HG02938 (cell line): Measurements from ENCODE around the gene ZNF280A.
"Not testable (repeated sequence)": the region's sequence is repeated elsewhere in the genome, so short reads cannot be mapped to it uniquely, and the experiment has no call there.

Source experiments
- ATAC-seq: cut with Tn5 transposase; IDR thresholded peaks from one replicate; pipeline ENCODE4 v1.9.1; 2021; ENCODE audit warnings: mild to moderate bottlenecking, moderate library complexity; ENCODE audit not compliant: unreplicated experiment

Gene ZNF280A

GRCh38 chr22:22545084-22545483 lies 25.0 kb upstream of the ZNF280A start:
- ATAC-seq = no peak

DNA sequence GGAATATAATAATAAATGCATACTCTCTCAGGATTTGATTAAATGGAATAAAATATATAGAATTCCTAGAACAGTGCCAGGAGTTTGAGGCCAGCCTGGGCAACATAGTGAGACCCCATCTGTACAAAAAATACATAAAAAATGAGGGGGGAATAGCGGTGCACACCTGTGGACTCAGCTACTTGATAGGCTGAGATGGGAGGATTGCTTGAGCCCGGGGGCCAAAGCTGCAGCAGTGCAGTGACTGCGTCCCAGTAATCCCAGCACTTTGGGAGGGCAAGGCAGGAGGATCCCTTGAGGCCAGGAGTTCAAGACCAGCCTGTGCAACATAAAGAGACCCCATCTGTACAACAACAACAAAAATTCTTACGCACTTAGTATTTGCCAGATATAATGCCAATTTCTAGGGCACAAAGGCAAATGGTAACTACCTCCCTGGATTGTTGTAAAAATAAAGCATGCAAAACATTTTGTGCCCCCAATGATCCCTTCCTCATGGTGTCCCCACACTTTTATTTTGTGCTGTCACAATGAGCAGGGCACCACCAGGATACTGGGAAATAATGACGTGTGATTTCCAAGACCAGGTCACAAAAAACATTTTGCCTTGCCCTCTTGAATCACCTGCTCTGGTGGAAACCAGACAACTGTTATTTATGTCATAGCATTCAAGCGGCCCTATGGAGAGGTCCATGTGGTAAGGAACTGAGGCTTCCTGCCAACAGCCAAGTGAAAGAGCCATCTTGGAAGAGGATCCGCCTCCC lies 18.3 kb upstream of the ZNF280A start:
- no peak for ATAC-seq

DNA sequence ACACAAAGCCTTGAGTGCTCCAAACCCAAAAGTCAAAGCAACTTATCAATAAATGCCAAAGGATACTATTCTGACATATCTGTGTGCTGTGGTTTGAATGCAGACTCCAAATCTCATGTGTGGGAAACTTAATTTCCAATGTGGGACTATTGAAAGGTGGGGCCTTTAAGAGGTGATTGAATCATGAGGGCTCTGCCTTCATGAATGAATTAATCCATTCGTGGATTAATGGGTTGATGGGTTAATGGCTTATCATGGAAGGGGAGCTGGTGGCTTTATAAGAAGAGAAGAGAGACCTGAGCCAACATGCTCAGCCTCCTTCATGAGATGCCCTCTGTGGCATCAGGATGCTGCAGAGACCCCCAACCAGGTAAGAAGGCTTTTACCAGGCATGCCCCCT lies 16.8 kb upstream of the ZNF280A start:
- no peak for ATAC-seq

GRCh38 chr22:22536515-22536914 lies 16.4 kb upstream of the ZNF280A start:
- no peak for ATAC-seq

DNA sequence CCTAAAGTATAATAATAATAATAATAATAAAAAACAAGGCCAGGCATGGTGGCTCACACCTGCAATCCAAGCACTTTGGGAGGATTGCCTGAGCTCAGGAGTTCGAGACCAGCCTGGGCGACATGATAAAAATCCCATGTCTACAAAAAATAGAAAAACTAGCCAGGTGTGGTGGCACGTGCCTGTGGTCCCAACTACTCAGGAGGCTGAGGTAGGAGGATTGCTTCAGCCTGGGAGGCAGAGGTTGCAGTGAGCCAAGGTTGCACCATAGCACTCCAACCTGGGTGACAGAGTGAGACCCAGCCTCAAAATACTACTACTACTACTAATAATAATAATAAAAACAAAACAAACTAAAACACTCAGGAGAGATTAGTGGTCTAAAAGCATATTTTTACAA lies 15.6 kb upstream of the ZNF280A start:
- no peak for ATAC-seq

GRCh38 chr22:22534604-22535415 lies 14.7 kb upstream of the ZNF280A start:
- ATAC-seq = no peak

- ATAC-seq = no peak
Measured at GRCh38 chr22:22533863-22534262, 13.8 kb upstream of the ZNF280A start.

DNA sequence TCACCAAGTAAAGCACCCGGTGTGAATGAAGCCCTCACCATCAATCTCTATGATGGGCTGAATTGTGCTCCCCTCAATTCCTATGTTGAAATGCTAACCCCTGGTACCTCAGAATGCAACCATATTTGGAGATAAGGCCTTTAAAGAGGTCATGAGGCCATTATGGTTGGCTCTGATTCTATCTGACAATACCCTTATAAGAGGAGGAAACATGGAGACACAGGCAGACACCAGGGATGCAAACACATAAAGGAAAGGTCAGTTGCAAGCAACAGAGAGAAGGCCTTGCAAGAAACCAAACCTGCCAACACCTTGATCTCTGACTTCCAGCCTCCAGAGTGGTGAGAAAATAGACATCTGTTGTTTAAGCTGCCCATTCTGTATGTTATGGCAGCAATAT lies 13.3 kb upstream of the ZNF280A start:
- no peak for ATAC-seq

DNA sequence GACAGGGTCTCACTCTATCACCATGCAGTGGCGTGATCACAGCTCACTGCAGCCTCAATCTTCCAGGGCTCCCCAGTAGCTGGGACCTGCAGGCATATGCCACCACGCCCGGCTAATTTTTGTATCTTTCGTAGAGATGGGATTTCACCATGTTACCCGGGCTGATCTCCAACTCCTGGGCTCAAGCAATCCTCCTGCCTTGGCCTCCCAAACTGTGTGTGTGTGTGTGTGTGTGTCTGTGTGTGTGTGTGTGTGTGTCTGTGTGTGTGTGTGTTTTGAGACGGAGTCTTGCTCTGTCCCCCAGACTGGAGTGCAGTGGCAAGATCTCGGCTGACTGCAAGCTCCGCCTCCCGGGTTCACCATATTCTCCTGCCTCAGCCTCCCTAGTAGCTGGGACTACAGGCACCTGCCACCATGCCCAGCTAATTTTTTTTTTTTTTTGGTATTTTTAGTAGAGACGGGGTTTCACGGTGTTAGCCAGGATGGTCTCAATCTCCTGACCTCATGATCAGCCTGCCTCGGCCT lies 12.5 kb upstream of the ZNF280A start:
- ATAC-seq = not testable (repeated sequence)

DNA sequence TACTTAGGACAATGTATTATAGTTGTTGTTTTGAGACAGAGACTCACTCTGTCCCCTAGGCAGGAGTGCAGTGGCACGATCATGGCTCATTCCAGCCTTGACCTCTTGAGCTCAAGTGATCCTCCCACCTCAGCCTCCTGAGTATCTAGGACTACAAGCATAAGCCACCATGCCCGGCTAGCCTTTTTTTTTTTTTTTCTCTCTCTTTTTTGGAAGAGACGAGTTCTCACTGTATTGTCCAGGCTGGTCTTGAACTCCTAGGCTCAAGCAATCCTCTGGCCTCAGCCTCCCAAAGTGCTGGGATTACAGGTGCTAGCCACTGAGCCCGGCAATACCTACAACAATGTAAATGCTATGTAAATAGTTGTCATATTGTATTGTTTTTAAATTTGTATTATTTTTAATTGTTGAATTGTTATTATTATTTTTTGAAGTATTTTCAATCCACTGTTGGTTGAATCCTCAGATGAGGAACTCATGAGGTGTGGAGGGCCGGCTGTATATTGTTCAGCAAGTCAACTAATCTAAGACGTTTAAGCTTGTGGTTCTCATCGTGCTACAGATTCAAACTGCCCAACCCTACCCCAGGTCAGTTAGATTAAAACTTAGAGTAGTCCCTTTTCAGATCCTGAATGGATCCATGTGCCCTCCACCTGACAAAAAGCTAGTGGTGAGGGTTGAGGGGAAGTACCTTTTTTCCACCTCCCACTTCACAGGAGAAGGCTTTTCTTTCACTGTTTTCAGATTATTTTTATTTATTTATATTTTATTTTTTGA lies 11.9 kb upstream of the ZNF280A start:
- no peak for ATAC-seq

GRCh38 chr22:22528780-22529179 lies 8.7 kb upstream of the ZNF280A start:
- no peak for ATAC-seq

- no peak for ATAC-seq
Measured at GRCh38 chr22:22527312-22527711, 7.2 kb upstream of the ZNF280A start.

DNA sequence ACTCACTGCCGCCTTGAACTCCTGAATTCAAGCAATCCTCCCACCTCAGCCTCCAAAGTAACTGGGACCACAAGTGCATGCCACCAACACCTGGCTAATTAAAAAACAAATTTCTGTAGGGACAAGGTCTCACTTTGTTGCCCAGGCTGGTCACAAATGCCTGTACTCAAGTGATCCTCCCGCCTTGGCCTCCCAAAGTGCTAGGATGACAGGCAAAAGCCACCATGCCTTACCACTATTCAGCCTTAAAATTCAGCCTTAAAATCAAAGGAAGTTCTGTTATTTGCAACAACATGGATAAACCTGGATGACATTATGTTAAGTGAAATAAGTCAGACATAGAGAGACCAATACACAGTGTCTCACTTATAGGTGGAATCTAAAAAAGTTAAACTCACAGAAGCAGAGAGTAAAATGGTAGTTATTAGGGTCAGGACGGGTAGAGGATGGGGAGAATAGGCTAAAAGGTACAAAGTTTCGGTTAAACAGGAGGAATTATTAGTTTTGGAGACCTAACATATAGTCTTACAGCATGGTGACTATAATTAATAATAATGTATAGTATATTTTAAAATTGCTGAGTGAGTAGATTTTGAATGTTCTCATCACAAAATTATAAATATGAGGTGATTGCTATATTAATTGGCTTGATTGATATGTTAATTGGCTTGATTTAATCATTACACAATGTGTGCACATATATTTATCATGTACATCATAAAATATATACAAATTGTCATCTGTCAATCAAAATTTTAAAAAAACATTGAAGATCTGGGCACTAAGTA lies 6.2 kb upstream of the ZNF280A start:
- ATAC-seq = no peak

DNA sequence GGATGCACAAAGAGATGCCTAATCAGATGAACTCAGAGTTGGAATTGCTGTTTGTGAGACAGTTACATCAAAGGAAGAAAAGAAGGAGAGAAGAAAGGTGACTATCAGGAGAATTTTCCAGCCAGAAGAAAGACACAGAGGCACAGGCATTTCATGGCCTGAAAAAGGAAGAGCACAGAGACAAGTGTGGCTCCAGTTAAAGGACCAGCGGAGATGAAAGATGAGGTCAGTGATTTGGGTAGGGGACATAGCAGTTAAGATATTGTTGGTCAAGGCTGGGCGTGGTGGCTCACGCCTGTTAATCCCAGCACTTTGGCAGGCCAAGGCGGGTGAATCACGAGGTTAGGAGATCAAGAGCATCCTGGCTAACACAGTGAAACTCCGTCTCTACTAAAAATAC lies 3.4 kb upstream of the ZNF280A start:
- no peak for ATAC-seq

GRCh38 chr22:22521631-22522030 lies 1.6 kb upstream of the ZNF280A start:
- no peak for ATAC-seq

- ATAC-seq = no peak
Measured at GRCh38 chr22:22520667-22521602, 865 bp upstream of the ZNF280A start.

DNA sequence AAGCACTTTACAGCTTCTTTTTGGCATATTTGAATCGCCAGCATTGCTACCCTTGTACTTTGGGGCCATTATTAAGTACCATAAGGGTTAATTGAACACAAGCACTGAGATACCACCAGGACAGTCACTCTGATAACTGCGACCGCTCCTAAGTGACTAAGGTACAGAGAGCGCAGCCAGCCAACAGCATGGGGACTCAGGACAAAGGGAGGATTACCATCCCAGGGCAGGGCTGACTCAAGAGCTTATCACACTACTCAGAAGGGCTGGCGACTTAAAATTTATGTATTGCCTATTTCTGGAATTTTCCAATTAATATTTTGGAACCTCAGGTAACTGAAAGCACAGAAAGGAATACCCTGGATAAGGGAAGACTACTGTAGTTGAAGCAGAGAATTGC lies 479 bp downstream of the ZNF280A start:
- no peak for ATAC-seq

DNA sequence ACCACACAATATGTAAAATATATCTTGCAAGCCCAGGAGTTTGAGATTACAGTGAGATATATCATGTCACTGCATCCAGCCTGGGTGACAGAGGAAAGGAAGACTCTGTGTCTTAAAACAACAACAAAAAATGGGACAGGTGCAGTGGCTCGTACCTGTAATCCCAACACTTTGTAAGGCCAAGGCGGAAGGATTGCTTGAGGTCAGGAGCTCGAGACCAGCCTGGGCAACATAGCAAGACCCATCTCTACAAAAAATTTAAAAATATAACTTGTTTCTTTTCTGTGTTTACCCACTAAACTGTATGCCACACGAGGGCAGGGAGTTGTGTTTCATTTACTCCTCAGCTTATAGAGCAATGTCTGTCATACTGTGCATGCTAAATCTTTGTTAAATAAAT lies 3.1 kb downstream of the ZNF280A start:
- ATAC-seq = no peak

- no peak for ATAC-seq
Measured at GRCh38 chr22:22515890-22516289, 4.2 kb downstream of the ZNF280A start.
